ENCODE data around the gene RAPGEF5. TPM values are rescaled to one million over a fixed set of nuclear protein-coding genes. Genes with fewer than 3 reads are reported as not detected.

The RAPGEF5 gene
- total RNA-seq, 1 experiment from 2014 or later = 5.6 TPM

- Histone ChIP-seq H4K20me1 (ENCODE audit: low read length) (no peaks in the 10 kb centered on the region), H3K9me2 (replicated peaks; ENCODE audit: low read length) (no peaks in the 10 kb centered on the region), H2AFZ (ENCODE audit: low read length) (no peak overlapping the region), H3K27me3 (ENCODE audit: low read length) (no peaks in the 10 kb centered on the region), H3K36me3 (ENCODE audit: low read depth, low read length) (no peaks in the 10 kb centered on the region), H3K9me3 (ENCODE audit: low read length) (no peaks in the 10 kb centered on the region), H3K79me2 (ENCODE audit: low read length) (no peaks in the 10 kb centered on the region), H3K27ac (ENCODE audit: low read length) (peak overlapping the region; percentile 53), H3K9ac (ENCODE audit: low read length) (no peak overlapping the region), H3K4me1 (ENCODE audit: insufficient read depth, low read length) (peaks cover 13% of the 10 kb centered on the region), H3K4me2 (ENCODE audit: low read length) (peak overlapping the region; percentile 53), H3F3A (ENCODE audit: low read length, unreplicated experiment) (no peaks in the 10 kb centered on the region), H3K4me3 (ENCODE audit: low read length) (no peak overlapping the region)
- CTCF ChIA-PET = no interaction called here
- TF ChIP-seq EZH2phosphoT487 (IDR thresholded peaks at IDR 0.05; ENCODE audit: borderline replicate concordance, low read length) (no peak), EZH2 (IDR thresholded peaks at IDR 0.05; ENCODE audit: low read length, unreplicated experiment) (no peak), CTCF (conservative IDR thresholded peaks at IDR 0.05; ENCODE audit: low read depth, low read length) (no peak)
- POLR2A ChIA-PET (ENCODE audit: unreplicated experiment) = no interaction called here
- BruUV-seq (replicated peaks) = no TSS peak
- peak; percentile 94 for ATAC-seq
- DNase-seq = peak; percentile 68
- intact Hi-C loops (cut with micrococcal nuclease) = no loop called here
Observed at GRCh38 chr7:22173685-22174573, 183.0 kb downstream of the RAPGEF5 start.

GRCh38 chr7:22168129-22168634 is 188.8 kb downstream of the RAPGEF5 start:
- ChIA-PET POLR2A (ENCODE audit: unreplicated experiment) (no interaction called here), CTCF (no interaction called here)
- Histone ChIP-seq H3K4me1 (ENCODE audit: insufficient read depth, low read length) (no peaks in the 10 kb centered on the region), H3K4me2 (ENCODE audit: low read length) (no peak overlapping the region), H3K36me3 (ENCODE audit: low read depth, low read length) (no peaks in the 10 kb centered on the region), H3K27me3 (ENCODE audit: low read length) (no peaks in the 10 kb centered on the region), H3K4me3 (ENCODE audit: low read length) (no peak overlapping the region), H3F3A (ENCODE audit: low read length, unreplicated experiment) (no peaks in the 10 kb centered on the region), H3K27ac (ENCODE audit: low read length) (no peak overlapping the region), H3K9me2 (replicated peaks; ENCODE audit: low read length) (no peaks in the 10 kb centered on the region), H3K79me2 (ENCODE audit: low read length) (no peaks in the 10 kb centered on the region), H2AFZ (ENCODE audit: low read length) (no peak overlapping the region), H3K9ac (ENCODE audit: low read length) (no peak overlapping the region), H3K9me3 (ENCODE audit: low read length) (no peaks in the 10 kb centered on the region), H4K20me1 (ENCODE audit: low read length) (no peaks in the 10 kb centered on the region)
- TF ChIP-seq EZH2 (IDR thresholded peaks at IDR 0.05; ENCODE audit: low read length, unreplicated experiment) = no peak
- TF ChIP-seq CTCF (conservative IDR thresholded peaks at IDR 0.05; ENCODE audit: low read depth, low read length) = no peak
- TF ChIP-seq EZH2phosphoT487 (IDR thresholded peaks at IDR 0.05; ENCODE audit: borderline replicate concordance, low read length) = no peak
- BruUV-seq (replicated peaks) = no TSS peak
- ATAC-seq (no peak), DNase-seq (no peak)
- intact Hi-C loops (cut with micrococcal nuclease) = no loop called here

- Histone ChIP-seq H3K27me3 (ENCODE audit: low read length) (no peaks in the 10 kb centered on the region), H3K9ac (ENCODE audit: low read length) (no peak overlapping the region), H3K27ac (ENCODE audit: low read length) (no peak overlapping the region), H3K36me3 (ENCODE audit: low read depth, low read length) (no peaks in the 10 kb centered on the region), H4K20me1 (ENCODE audit: low read length) (no peaks in the 10 kb centered on the region), H3K4me2 (ENCODE audit: low read length) (no peak overlapping the region), H3K9me3 (ENCODE audit: low read length) (no peaks in the 10 kb centered on the region), H3K79me2 (ENCODE audit: low read length) (no peaks in the 10 kb centered on the region), H3K4me1 (ENCODE audit: insufficient read depth, low read length) (no peaks in the 10 kb centered on the region), H3K4me3 (ENCODE audit: low read length) (no peak overlapping the region), H3K9me2 (replicated peaks; ENCODE audit: low read length) (no peaks in the 10 kb centered on the region), H3F3A (ENCODE audit: low read length, unreplicated experiment) (no peaks in the 10 kb centered on the region), H2AFZ (ENCODE audit: low read length) (no peak overlapping the region)
- intact Hi-C loops (cut with micrococcal nuclease) = no loop called here
- no TSS peak for BruUV-seq (replicated peaks)
- POLR2A ChIA-PET (ENCODE audit: unreplicated experiment) = no interaction called here
- TF ChIP-seq EZH2phosphoT487 (IDR thresholded peaks at IDR 0.05; ENCODE audit: borderline replicate concordance, low read length) = no peak
- TF ChIP-seq CTCF (conservative IDR thresholded peaks at IDR 0.05; ENCODE audit: low read depth, low read length) = no peak
- no peak for TF ChIP-seq EZH2 (IDR thresholded peaks at IDR 0.05; ENCODE audit: low read length, unreplicated experiment)
- no peak for DNase-seq
- CTCF ChIA-PET = no interaction called here
- ATAC-seq = no peak
Observed at GRCh38 chr7:22167482-22167881, 189.5 kb downstream of the RAPGEF5 start.

All from PC-3 (cell line).